H9 (cell line): ENCODE results near the gene CLEC4G. TPM values are rescaled to one million over a fixed set of nuclear protein-coding genes. Genes with fewer than 3 reads are reported as not detected.

Experiments
- DNase-seq: peaks from one replicate; pipeline ENCODE4 v3.0.0-alpha.2; 2017
- H2AFZ ChIP-seq: one replicate; pipeline ENCODE4 v1.6.1; 2013; ENCODE audit warnings: mild to moderate bottlenecking, low read length, control low read depth, moderate library complexity
- H2AK5ac ChIP-seq: 2 replicates; pipeline ENCODE4 v1.6.1; 2013; ENCODE audit warnings: low read length, control low read depth, mixed read lengths; ENCODE audit not compliant: insufficient read length
- H2BK120ac ChIP-seq: one replicate; pipeline ENCODE4 v1.6.1; 2013; ENCODE audit warnings: low read depth, mild to moderate bottlenecking, low read length, control low read depth, inconsistent platforms; ENCODE audit not compliant: poor library complexity, severe bottlenecking
- H2BK12ac ChIP-seq: 2 replicates; pipeline ENCODE4 v1.6.1; 2013; ENCODE audit warnings: low read length, control low read depth, mixed read lengths, low read depth; ENCODE audit not compliant: insufficient read length
- H2BK15ac ChIP-seq: 2 replicates; pipeline ENCODE4 v1.6.1; 2013; ENCODE audit warnings: low read depth, low read length, control low read depth
- H2BK20ac ChIP-seq: one replicate; pipeline ENCODE4 v1.6.1; 2013; ENCODE audit warnings: low read depth, mild to moderate bottlenecking, low read length, control low read depth, inconsistent platforms; ENCODE audit not compliant: poor library complexity, severe bottlenecking
- H2BK5ac ChIP-seq: 2 replicates; pipeline ENCODE4 v1.6.1; 2013; ENCODE audit warnings: low read length, control low read depth, mixed read lengths; ENCODE audit not compliant: insufficient read length
- H3K14ac ChIP-seq: 2 replicates; pipeline ENCODE4 v1.6.1; 2013; ENCODE audit warnings: low read length, control low read depth; ENCODE audit not compliant: insufficient read depth
- H3K18ac ChIP-seq: 2 replicates; pipeline ENCODE4 v1.6.1; 2013; ENCODE audit warnings: low read depth, mild to moderate bottlenecking, mixed read lengths, low read length, control low read depth; ENCODE audit not compliant: insufficient read length
- H3K23ac ChIP-seq: 2 replicates; pipeline ENCODE4 v1.6.1; 2013; ENCODE audit warnings: low read length, control low read depth, mixed read lengths, low read depth; ENCODE audit not compliant: insufficient read length
- H3K23me2 ChIP-seq: 2 replicates; pipeline ENCODE4 v1.6.1; 2013; ENCODE audit warnings: low read depth, mild to moderate bottlenecking, mixed read lengths, low read length, control low read depth; ENCODE audit not compliant: insufficient read length, poor library complexity, severe bottlenecking
- H3K27ac ChIP-seq: 2 replicates; pipeline ENCODE4 v1.5.1; 2013; ENCODE audit warnings: low read length, control low read depth, mixed read lengths, low read depth; ENCODE audit not compliant: insufficient read length
- H3K27me3 ChIP-seq: 2 replicates; pipeline ENCODE4 v1.6.1; 2013; ENCODE audit warnings: low read length, control low read depth, inconsistent platforms; ENCODE audit not compliant: insufficient read depth
- H3K4ac ChIP-seq: 2 replicates; pipeline ENCODE4 v1.6.1; 2013; ENCODE audit warnings: low read depth, mild to moderate bottlenecking, control low read depth, inconsistent platforms, low read length, moderate library complexity
- H3K4me1 ChIP-seq: 2 replicates; pipeline ENCODE4 v1.6.1; 2013; ENCODE audit warnings: low read length, control low read depth, inconsistent platforms; ENCODE audit not compliant: insufficient read depth
- H3K4me2 ChIP-seq: 2 replicates; pipeline ENCODE4 v1.6.1; 2013; ENCODE audit warnings: low read length, control low read depth, mixed read lengths; ENCODE audit not compliant: insufficient read length, insufficient read depth
- H3K56ac ChIP-seq: 2 replicates; pipeline ENCODE4 v1.6.1; 2013; ENCODE audit warnings: low read depth, mild to moderate bottlenecking, mixed read lengths, low read length, control low read depth; ENCODE audit not compliant: insufficient read length
- H3K79me1 ChIP-seq: 2 replicates; pipeline ENCODE4 v1.6.1; 2013; ENCODE audit warnings: low read depth, mild to moderate bottlenecking, moderate library complexity, low read length, control low read depth, inconsistent platforms; ENCODE audit not compliant: insufficient read depth, poor library complexity, severe bottlenecking
- H3K79me2 ChIP-seq: 2 replicates; pipeline ENCODE4 v1.6.1; 2013; ENCODE audit warnings: low read length, control low read depth, inconsistent platforms; ENCODE audit not compliant: insufficient read depth
- H3K9ac ChIP-seq: 2 replicates; pipeline ENCODE4 v1.6.1; 2013; ENCODE audit warnings: low read length, control low read depth, mixed read lengths; ENCODE audit not compliant: insufficient read length; ENCODE audit errors: extremely low read depth
- H3K9me3 ChIP-seq: one replicate; pipeline ENCODE4 v1.6.1; 2013; ENCODE audit warnings: low read depth, low read length, inconsistent platforms; ENCODE audit not compliant: control insufficient read depth
- H3T11ph ChIP-seq: one replicate; pipeline ENCODE4 v1.6.1; 2013; ENCODE audit warnings: mild to moderate bottlenecking, low read length, control low read depth, inconsistent platforms
- H4K20me1 ChIP-seq: one replicate; pipeline ENCODE4 v1.6.1; 2013; ENCODE audit not compliant: control insufficient read depth, insufficient read length, insufficient read depth
- H4K5ac ChIP-seq: 2 replicates; pipeline ENCODE4 v1.6.1; 2013; ENCODE audit warnings: low read depth, mild to moderate bottlenecking, mixed read lengths, low read length, control low read depth; ENCODE audit not compliant: insufficient read length
- H4K8ac ChIP-seq: replicated peaks from 2 replicates; pipeline ENCODE4 v1.6.1; 2013; ENCODE audit warnings: low read length, control low read depth, mixed read lengths, low read depth; ENCODE audit not compliant: insufficient read length
- H4K91ac ChIP-seq: 2 replicates; pipeline ENCODE4 v1.6.1; 2013; ENCODE audit warnings: low read depth, mild to moderate bottlenecking, moderate library complexity, mixed read lengths, low read length, control low read depth; ENCODE audit not compliant: insufficient read length
- H3K27ac Mint-ChIP-seq, 3 experiments: 2 replicates in 2 of 3; 3 replicates in 1 of 3; pipeline ENCODE4 v1.8.0; 2020 to 2021; ENCODE audit warnings: mixed read lengths in 3 of 3, mild to moderate bottlenecking in 1 of 3, moderate library complexity in 1 of 3
- H3K27me3 Mint-ChIP-seq: 2 replicates; pipeline ENCODE4 v1.8.0; 2021; ENCODE audit warnings: low read depth, mild to moderate bottlenecking, moderate library complexity, mixed read lengths
- H3K36me3 Mint-ChIP-seq, 3 experiments: 2 replicates in 2 of 3; 3 replicates in 1 of 3; pipeline ENCODE4 v1.8.0; 2020 to 2021; ENCODE audit warnings: low read depth in 3 of 3, mixed read lengths in 3 of 3; ENCODE audit not compliant: insufficient read depth in 1 of 3
- H3K4me1 Mint-ChIP-seq, 2 experiments: 2 replicates each; pipeline ENCODE4 v1.8.0; 2020; ENCODE audit warnings: mixed read lengths in 2 of 2
- H3K4me3 Mint-ChIP-seq, 2 experiments: 2 replicates in 1 of 2; 3 replicates in 1 of 2; pipeline ENCODE4 v1.8.0; 2020 to 2021; ENCODE audit warnings: mild to moderate bottlenecking in 2 of 2, mixed read lengths in 2 of 2, moderate library complexity in 1 of 2
- H3K9me3 Mint-ChIP-seq, 2 experiments: 2 replicates in 1 of 2; 3 replicates in 1 of 2; pipeline ENCODE4 v1.8.0; 2020; ENCODE audit warnings: mild to moderate bottlenecking in 2 of 2, mixed read lengths in 2 of 2, moderate library complexity in 1 of 2
- CTCF ChIP-seq: fragments of 200-600 bp; sonication (generic); conservative IDR thresholded peaks from 3 replicates; pipeline ENCODE4 v1.8.0; 2021; ENCODE audit warnings: antibody characterized with exemption, mild to moderate bottlenecking
- WGBS: extraction: QIAGEN DNeasy Blood & Tissue Kit; methylation state at CpG from one replicate; pipeline ENCODE4 v1.1.7; 2013; ENCODE audit warnings: missing lambda C conversion rate, low lambda C conversion rate, mixed read lengths; ENCODE audit not compliant: insufficient read length; ENCODE audit errors: extremely low coverage; 5-methylcytosine and 5-hydroxymethylcytosine counted together
- total RNA-seq: library from RNA; stranded (reverse); gene quantifications from 2 replicates; pipeline ENCODE4 v1.2.1, GENCODE V29; 2021

The CLEC4G gene
- total RNA-seq, 1 experiment from 2014 or later = not detected

DNA sequence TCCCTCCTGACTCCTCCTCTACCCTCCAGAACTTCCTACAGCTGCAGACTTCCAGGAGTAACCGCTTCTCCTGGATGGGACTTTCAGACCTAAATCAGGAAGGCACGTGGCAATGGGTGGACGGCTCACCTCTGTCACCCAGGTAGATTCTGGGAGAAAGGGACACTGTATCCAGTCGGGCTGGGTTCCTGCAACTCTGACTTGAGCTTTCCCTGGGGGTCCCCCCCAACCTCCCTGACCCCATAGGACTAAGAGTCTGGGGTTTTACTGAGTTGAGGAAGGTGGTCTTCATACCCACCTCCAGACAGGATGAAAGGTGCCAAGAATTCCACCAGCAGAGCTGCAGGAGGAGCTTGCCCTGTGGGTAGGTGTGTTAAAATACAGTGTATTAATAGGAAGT, 35.6 kb upstream of the CLEC4G start:
- no CpG with 5 or more reads among the region's 4 CpGs for WGBS
- TF ChIP-seq CTCF = no peak

More for the DNA sequence above, 35.6 kb upstream of the CLEC4G start:
- H3K9me3 Mint-ChIP-seq = peaks cover 2% of the 10 kb centered on the region in 2 experiments
- peaks cover 0 to 6% (median 0%) of the 10 kb centered on the region in 3 experiments; a peak in 2 of 7 replicates for H3K36me3 Mint-ChIP-seq
- Histone ChIP-seq H3T11ph (no peak overlapping the region), H3K9ac (no peak overlapping the region), H2AFZ (no peak overlapping the region), H2BK15ac (no peak overlapping the region), H3K79me2 (no peaks in the 10 kb centered on the region), H4K91ac (no peak overlapping the region), H3K4me1 (no peaks in the 10 kb centered on the region), H3K23ac (no peak overlapping the region), H3K79me1 (no peaks in the 10 kb centered on the region), H3K9me3 (no peaks in the 10 kb centered on the region), H3K27ac (no peak overlapping the region), H3K4ac (no peak overlapping the region), H3K23me2 (no peaks in the 10 kb centered on the region), H2BK20ac (no peak overlapping the region), H3K18ac (no peak overlapping the region), H2BK120ac (no peak overlapping the region), H4K20me1 (no peaks in the 10 kb centered on the region), H4K8ac (no peak overlapping the region), H2BK12ac (no peak overlapping the region), H2BK5ac (no peak overlapping the region), H3K27me3 (no peaks in the 10 kb centered on the region), H3K14ac (no peak overlapping the region), H2AK5ac (no peak overlapping the region), H4K5ac (no peak overlapping the region), H3K4me2 (no peak overlapping the region), H3K56ac (no peak overlapping the region)
- DNase-seq = no peak
- peaks cover 40% of the 10 kb centered on the region for H3K27me3 Mint-ChIP-seq
- H3K4me1 Mint-ChIP-seq = peaks cover 6 to 12% of the 10 kb centered on the region in 2 experiments
- H3K27ac Mint-ChIP-seq = peak overlapping the region in 1 of 3 experiments; percentile 25; a peak in 1 of 7 replicates
- H3K4me3 Mint-ChIP-seq = no peak overlapping the region
